Heart left ventricle (tissue), 16 donors: ENCODE results near the gene LKAAEAR1. TPM values are rescaled to one million over a fixed set of nuclear protein-coding genes. Genes with fewer than 3 reads are reported as not detected.

Experiments
- ATAC-seq, 4 donors: fragments of 200-7000 bp; cut with Tn5 transposase; one replicate each; pipeline ENCODE4 v1.9.1; 2020 to 2022; ENCODE audit warnings: moderate library complexity in 4 of 4, mild to moderate bottlenecking in 3 of 4, moderate number of reproducible peaks in 1 of 4
- DNase-seq, 5 donors: peaks; one replicate each; pipeline ENCODE4 v3.0.0-alpha.2; 2020
- H3K27ac ChIP-seq, 12 donors: fragments of 200-600 bp; sonication (generic) in 4 of 12; one replicate each; pipeline versions ENCODE4 v1.5.0 to v1.8.0; 2016 to 2022; ENCODE audit warnings: mild to moderate bottlenecking in 2 of 12
- H3K27me3 ChIP-seq, 9 donors: fragments of 200-600 bp; sonication (generic) in 2 of 9; one replicate each; pipeline versions ENCODE4 v1.5.1 to v1.8.0; 2016 to 2022; ENCODE audit warnings: mild to moderate bottlenecking in 3 of 9
- H3K36me3 ChIP-seq, 9 donors: fragments of 200-600 bp; sonication (generic) in 2 of 9; one replicate each; pipeline versions ENCODE4 v1.5.0 to v1.8.0; 2018 to 2022; ENCODE audit warnings: mild to moderate bottlenecking in 2 of 9
- H3K4me1 ChIP-seq, 12 donors: fragments of 200-600 bp; sonication (generic) in 4 of 12; one replicate each; pipeline versions ENCODE4 v1.5.0 to v1.8.0; 2016 to 2022; ENCODE audit warnings: mild to moderate bottlenecking in 3 of 12
- H3K4me3 ChIP-seq, 12 donors: fragments of 200-600 bp; sonication (generic) in 4 of 12; one replicate each; pipeline versions ENCODE4 v1.5.0 to v1.8.0; 2017 to 2022; ENCODE audit warnings: mild to moderate bottlenecking in 9 of 12, moderate library complexity in 4 of 12
- H3K9me3 ChIP-seq, 12 donors: fragments of 200-600 bp; sonication (generic) in 4 of 12; one replicate each; pipeline versions ENCODE4 v1.5.0 to v1.8.0; 2016 to 2022; ENCODE audit warnings: mild to moderate bottlenecking in 1 of 12
- WGBS, 4 donors: extraction: QIAGEN DNeasy Blood & Tissue Kit in 2 of 4; methylation state at CpG; one replicate each; pipeline versions ENCODE4 v1.1.5 to v1.1.7; 2013 to 2018; 5-methylcytosine and 5-hydroxymethylcytosine counted together
- intact Hi-C, 10 donors: fragments of 100-400 bp; cut with DNase I; formaldehyde crosslinking; loops; one replicate each; pipeline versions ENCODE4 v1.11.1 to v1.14.2; 2022
- microRNA-seq, 4 donors: library from miRNA; unstranded; fragments of <30 nt; microRNA quantifications; one replicate each; pipeline versions ENCODE4 to v1.2.0, GENCODE V29; 2017 to 2020
- polyA plus RNA-seq, 2 donors: library from polyadenylated mRNA; stranded (reverse); fragments of 200-250 nt; gene quantifications; one replicate each; pipeline ENCODE4 v1.2.3, GENCODE V29; 2013
- total RNA-seq, 9 donors: library from RNA; depleted of rRNA in 2 of 9; stranded (reverse); fragments of >200 nt in 2 of 9; fragmentation: NEBNext Ultra II Directional in 3 of 9; extraction: Animal tissue kit (Norgen Biotek cat#: 25700) in 3 of 9; gene quantifications; one replicate each; pipeline versions ENCODE4 v1.1.0 to v1.2.4, GENCODE V29; 2016 to 2023
- TF ChIP-seq, protein P1 (sequence below), 12 donors: fragments of 200-600 bp; sonication (generic) in 4 of 12; IDR thresholded peaks; one replicate each; pipeline versions ENCODE4 v1.5.0 to v1.8.0; 2018 to 2022; ENCODE audit warnings: antibody characterized with exemption in 12 of 12, mild to moderate bottlenecking in 5 of 12
- donor health status: ischemic (EF 13 %, LVEDD 7.1; RV severe dilation, severe dysfunction).
- donor health status: healthy with polysubstance abuse.
- donor health status: DM: no; HTN: yes; CAD: no.
- donor health status: DM: no; HTN: no; CAD: no.
- donor health status: ischemic (EF 25% LVEDD 6.9; RV normal size, moderate dysfunction).
- donor health status: ischemic (EF 25% LVEDD 5.7; RV mildly dilated, moderate dysfunction).
- donor health status: healthy.
- donor health status: DM: yes; HTN: yes; CAD: no.
- donor health status: ischemic (EF 35%, LVEDD 5.7; RV mildly dilated, moderate dysfunction).
- donor health status: nonischemic (EF 11% LVEDD 7.7; RV severe dilation, severe dysfunction).
- donor health status: DM: yes; HTN: yes; CAD: no.
- donor health status: PGD.
- donor health status: ischemic (EF 29% LVEDD 5.4; RV normal size, mild dysfunction).
- donor health status: nonischemic (EF 23%, LVEDD 6.1; RV moderate dilation, normal function).

LKAAEAR1 gene
- total and polyA plus RNA-seq, 11 donors, result not detected

DNA sequence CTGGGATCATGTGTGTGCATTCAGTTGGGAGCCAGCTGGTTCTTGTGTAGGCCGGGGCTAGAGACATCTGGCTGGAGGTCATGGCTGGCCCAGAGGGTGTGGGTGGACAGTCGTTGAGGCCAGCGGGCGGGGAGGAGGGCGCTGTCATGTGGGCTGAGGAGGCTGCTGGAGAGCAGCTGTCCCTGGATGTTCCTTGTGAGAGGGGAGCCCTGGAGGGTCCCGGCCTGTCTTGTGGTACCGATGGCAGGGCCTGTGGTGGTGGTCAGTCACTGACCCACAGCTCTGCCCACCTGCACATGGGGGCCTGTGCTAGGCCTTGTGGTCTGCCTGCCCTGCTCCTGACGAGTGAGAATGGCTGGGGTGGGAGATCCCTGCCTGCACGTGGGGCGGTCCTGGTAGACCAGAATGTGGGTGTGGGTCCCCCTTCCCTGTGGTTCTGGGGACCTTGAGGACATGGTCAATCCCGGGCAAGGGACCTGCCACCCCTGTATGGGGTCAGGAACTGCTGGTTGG, 50.2 kb downstream of the LKAAEAR1 start:
- TF ChIP-seq, protein P1, sequence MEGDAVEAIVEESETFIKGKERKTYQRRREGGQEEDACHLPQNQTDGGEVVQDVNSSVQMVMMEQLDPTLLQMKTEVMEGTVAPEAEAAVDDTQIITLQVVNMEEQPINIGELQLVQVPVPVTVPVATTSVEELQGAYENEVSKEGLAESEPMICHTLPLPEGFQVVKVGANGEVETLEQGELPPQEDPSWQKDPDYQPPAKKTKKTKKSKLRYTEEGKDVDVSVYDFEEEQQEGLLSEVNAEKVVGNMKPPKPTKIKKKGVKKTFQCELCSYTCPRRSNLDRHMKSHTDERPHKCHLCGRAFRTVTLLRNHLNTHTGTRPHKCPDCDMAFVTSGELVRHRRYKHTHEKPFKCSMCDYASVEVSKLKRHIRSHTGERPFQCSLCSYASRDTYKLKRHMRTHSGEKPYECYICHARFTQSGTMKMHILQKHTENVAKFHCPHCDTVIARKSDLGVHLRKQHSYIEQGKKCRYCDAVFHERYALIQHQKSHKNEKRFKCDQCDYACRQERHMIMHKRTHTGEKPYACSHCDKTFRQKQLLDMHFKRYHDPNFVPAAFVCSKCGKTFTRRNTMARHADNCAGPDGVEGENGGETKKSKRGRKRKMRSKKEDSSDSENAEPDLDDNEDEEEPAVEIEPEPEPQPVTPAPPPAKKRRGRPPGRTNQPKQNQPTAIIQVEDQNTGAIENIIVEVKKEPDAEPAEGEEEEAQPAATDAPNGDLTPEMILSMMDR (IDR thresholded peaks at IDR 0.05), result no peak
- H3K4me1 ChIP-seq, result peaks cover 0 to 41% (median 12%) of the 10 kb centered on the region in 12 donors
- 70 to 74% (median 72%) methylated on average over 4 to 11 of the region's 11 CpGs for WGBS, 4 donors
- H3K36me3 ChIP-seq, result peaks cover 0 to 60% (median 50%) of the 10 kb centered on the region in 9 donors
- peak in 3 of 5 donors; percentile 59 to 75 (median 72) for DNase-seq
- H3K27me3 ChIP-seq, result peaks cover 0 to 32% (median 17%) of the 10 kb centered on the region in 9 donors
- intact Hi-C loops, result loop anchor here in 3 of 10 donors (5.0 to 10.0 kb wide), 3 partner anchors 49 to 81 kb away; partner anchors contain the start of gene PRPF6 (in 2 of the 3)
- H3K9me3 ChIP-seq, result no peaks in the 10 kb centered on the region
- H3K27ac ChIP-seq, result peak overlapping the region in 1 of 12 donors; percentile 55
- peak in 3 of 4 donors; percentile 30 to 71 (median 63) for ATAC-seq
- H3K4me3 ChIP-seq, result no peak overlapping the region

Small RNAs within 50 kb of the gene (microRNA-seq; reads per million reads assigned to microRNA genes)
- gene MIR6813, result 0 to 0.13 (median 0) reads per million in 4 donors

Other genes starting within 250 kb of the LKAAEAR1 start
- not detected for gene ABHD16B, start 222.9 kb downstream of the LKAAEAR1 start, total RNA-seq
- under 1 TPM; 0.12 to 0.72 TPM for gene ABHD16B, start 222.9 kb downstream of the LKAAEAR1 start, polyA plus RNA-seq
- 100 to 1,000 TPM in 1 of 9 donors, 10 to 100 TPM in 8; 65.0 to 122 (median 72.2) TPM for gene TPD52L2, start 219.1 kb downstream of the LKAAEAR1 start, total RNA-seq
- 100 to 1,000 TPM in 1 of 2 donors, 10 to 100 TPM in 1; 44.4 to 179 TPM for gene TPD52L2, start 219.1 kb downstream of the LKAAEAR1 start, polyA plus RNA-seq
- 10 to 100 TPM; 34.8 to 57.1 (median 46.1) TPM for gene DNAJC5, start 189.3 kb downstream of the LKAAEAR1 start, total RNA-seq
- 10 to 100 TPM; 21.1 to 46.3 TPM for gene DNAJC5, start 189.3 kb downstream of the LKAAEAR1 start, polyA plus RNA-seq
- 10 to 100 TPM; 27.7 to 43.8 (median 37.5) TPM for gene UCKL1, start 128.0 kb downstream of the LKAAEAR1 start, total RNA-seq
- 10 to 100 TPM; 27.7 to 49.7 TPM for gene UCKL1, start 128.0 kb downstream of the LKAAEAR1 start, polyA plus RNA-seq
- gene ZNF512B, start 114.5 kb downstream of the LKAAEAR1 start, total RNA-seq, result 10 to 100 TPM in 8 of 9 donors, 1 to 10 TPM in 1; 7.3 to 15.9 (median 12.2) TPM
- gene ZNF512B, start 114.5 kb downstream of the LKAAEAR1 start, polyA plus RNA-seq, result 1 to 10 TPM; 7.7 to 9.3 TPM
- 1 to 10 TPM; 3.1 to 6.3 (median 4.3) TPM for gene SAMD10, start 104.8 kb downstream of the LKAAEAR1 start, total RNA-seq
- 1 to 10 TPM; 4.8 to 6.0 TPM for gene SAMD10, start 104.8 kb downstream of the LKAAEAR1 start, polyA plus RNA-seq
- 10 to 100 TPM; 41.4 to 62.6 (median 47.6) TPM for gene PRPF6, start 103.3 kb downstream of the LKAAEAR1 start, total RNA-seq
- 10 to 100 TPM; 31.0 to 58.5 TPM for gene PRPF6, start 103.3 kb downstream of the LKAAEAR1 start, polyA plus RNA-seq
- 1 to 10 TPM in 1 of 9 donors, under 1 TPM in 8; 0.16 to 1.2 (median 0.56) TPM for gene C20orf204, start 48.2 kb downstream of the LKAAEAR1 start, total RNA-seq
- under 1 TPM; 0.35 to 0.42 TPM for gene C20orf204, start 48.2 kb downstream of the LKAAEAR1 start, polyA plus RNA-seq
- 10 to 100 TPM; 37.0 to 75.9 (median 50.7) TPM for gene SOX18, start 34.8 kb downstream of the LKAAEAR1 start, total RNA-seq
- gene SOX18, start 34.8 kb downstream of the LKAAEAR1 start, polyA plus RNA-seq, result 10 to 100 TPM; 23.5 to 31.1 TPM
- 10 to 100 TPM; 19.2 to 52.1 (median 42.9) TPM for gene TCEA2, start 21.2 kb downstream of the LKAAEAR1 start, total RNA-seq
- gene TCEA2, start 21.2 kb downstream of the LKAAEAR1 start, polyA plus RNA-seq, result 10 to 100 TPM; 23.6 to 32.9 TPM
- gene RGS19, start 4.9 kb downstream of the LKAAEAR1 start, total RNA-seq, result 10 to 100 TPM in 2 of 9 donors, 1 to 10 TPM in 7; 3.2 to 25.6 (median 5.3) TPM
- gene RGS19, start 4.9 kb downstream of the LKAAEAR1 start, polyA plus RNA-seq, result 1 to 10 TPM; 3.7 to 6.5 TPM
- gene OPRL1, start 4.3 kb downstream of the LKAAEAR1 start, total RNA-seq, result 1 to 10 TPM in 3 of 9 donors, under 1 TPM in 6; 0.18 to 1.9 (median 0.67) TPM
- under 1 TPM; 0.21 to 0.27 TPM for gene OPRL1, start 4.3 kb downstream of the LKAAEAR1 start, polyA plus RNA-seq
- not detected for gene NPBWR2, start 23.2 kb upstream of the LKAAEAR1 start, total RNA-seq
- gene NPBWR2, start 23.2 kb upstream of the LKAAEAR1 start, polyA plus RNA-seq, result not detected
- under 1 TPM in 5 of 9 donors, not detected in 4; 0.07 to 0.23 (median 0.09) TPM for gene MYT1, start 80.1 kb upstream of the LKAAEAR1 start, total RNA-seq
- gene MYT1, start 80.1 kb upstream of the LKAAEAR1 start, polyA plus RNA-seq, result under 1 TPM in 1 of 2 donors, not detected in 1; 0.11 TPM
- gene PCMTD2, start 171.3 kb upstream of the LKAAEAR1 start, total RNA-seq, result 100 to 1,000 TPM in 1 of 9 donors, 10 to 100 TPM in 8; 41.7 to 128 (median 66.6) TPM
- 10 to 100 TPM; 23.9 to 29.5 TPM for gene PCMTD2, start 171.3 kb upstream of the LKAAEAR1 start, polyA plus RNA-seq